GM19324 (cell line): ENCODE measurements around the gene C2.

ENCODE experiments used
- ATAC-seq: cut with Tn5 transposase; IDR thresholded peaks from one replicate; pipeline ENCODE4 v1.9.1; 2021; ENCODE audit warnings: mild to moderate bottlenecking, moderate library complexity; ENCODE audit not compliant: unreplicated experiment, low FRiP score

C2 gene

DNA sequence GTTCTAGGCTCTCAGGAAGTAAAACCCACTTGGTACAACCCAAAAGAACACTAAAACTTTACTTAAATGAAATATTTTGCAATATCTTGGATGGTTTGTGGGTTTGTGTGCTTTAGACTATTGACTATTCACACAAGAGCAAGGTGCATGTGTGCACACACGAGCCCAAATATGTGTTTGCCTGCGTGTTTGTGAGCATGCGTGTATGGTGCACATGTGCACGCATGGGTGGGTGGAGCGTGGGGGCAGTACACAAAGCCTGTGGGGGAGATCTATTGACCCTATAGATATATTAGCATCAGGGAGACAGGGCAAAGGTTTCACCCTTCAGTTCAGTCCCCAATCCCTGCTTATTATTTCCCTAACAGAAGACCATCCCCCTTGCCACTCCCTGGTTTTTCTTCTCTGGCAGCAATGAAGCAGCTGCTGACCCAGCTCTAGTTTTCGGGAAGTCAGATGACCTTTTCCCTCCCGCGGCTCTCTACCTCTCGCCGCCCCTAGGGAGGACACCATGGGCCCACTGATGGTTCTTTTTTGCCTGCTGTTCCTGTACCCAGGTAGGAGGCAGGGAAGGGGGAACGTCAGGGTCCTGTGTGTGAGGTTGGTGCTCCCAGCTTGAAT lies at the start of gene C2:
C2 (plus strand) TSS at position 476 of the 621 bp plus-strand sequence; CDS start at position 512, 36 bp downstream.
- no peak for ATAC-seq

DNA sequence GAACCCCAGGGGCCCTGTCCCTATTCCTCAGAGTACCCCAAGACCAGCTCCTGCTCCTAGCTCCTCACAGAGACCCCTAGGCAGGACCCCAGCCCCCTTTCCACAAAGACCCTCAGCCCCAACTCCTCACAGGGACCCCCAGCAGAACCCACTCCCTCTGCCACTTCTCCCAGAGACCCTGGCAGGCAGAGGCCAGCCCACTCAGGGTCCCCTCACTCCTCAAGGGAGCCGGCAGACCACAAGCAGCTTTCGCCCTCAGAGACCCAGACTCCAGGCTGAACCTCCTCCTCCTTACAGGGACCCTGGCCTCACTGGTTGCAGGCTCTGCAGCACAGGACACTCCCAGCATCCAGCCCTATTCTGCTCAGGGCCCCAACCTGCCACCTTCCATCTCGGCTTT lies 49.3 kb upstream of the C2 start:
- ATAC-seq: no peak

- no peak for ATAC-seq
Observed at GRCh38 chr6:31878726-31879125, 48.8 kb upstream of the C2 start, which contains the start of gene SLC44A4. SLC44A4 (minus strand) TSS chr6:31878997; CDS start chr6:31878980, 17 bp downstream.

- ATAC-seq: no peak
Observed at GRCh38 chr6:31879143-31879542, 48.4 kb upstream of the C2 start.

GRCh38 chr6:31879901-31880300 lies 47.6 kb upstream of the C2 start:
- ATAC-seq: no peak

DNA sequence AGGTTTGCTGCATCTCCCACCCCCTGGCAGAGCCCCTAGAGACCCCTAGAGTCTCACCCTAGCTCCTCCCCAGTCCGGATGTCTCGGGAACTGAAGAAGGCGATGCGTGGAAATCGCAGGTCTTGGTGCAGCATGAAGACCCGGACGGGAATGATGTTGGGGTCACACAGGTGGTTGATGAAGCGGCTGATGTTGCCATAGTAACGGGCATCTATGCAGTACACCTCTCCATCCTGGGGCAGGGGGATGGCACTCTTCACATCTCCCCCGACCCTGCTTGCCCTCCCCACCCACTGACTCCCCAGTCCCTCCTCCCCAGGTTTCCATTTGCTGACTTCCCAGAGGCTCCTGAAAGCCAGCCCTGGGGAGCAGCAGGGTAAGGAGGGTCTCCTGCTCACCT lies 46.9 kb upstream of the C2 start:
- no peak for ATAC-seq

DNA sequence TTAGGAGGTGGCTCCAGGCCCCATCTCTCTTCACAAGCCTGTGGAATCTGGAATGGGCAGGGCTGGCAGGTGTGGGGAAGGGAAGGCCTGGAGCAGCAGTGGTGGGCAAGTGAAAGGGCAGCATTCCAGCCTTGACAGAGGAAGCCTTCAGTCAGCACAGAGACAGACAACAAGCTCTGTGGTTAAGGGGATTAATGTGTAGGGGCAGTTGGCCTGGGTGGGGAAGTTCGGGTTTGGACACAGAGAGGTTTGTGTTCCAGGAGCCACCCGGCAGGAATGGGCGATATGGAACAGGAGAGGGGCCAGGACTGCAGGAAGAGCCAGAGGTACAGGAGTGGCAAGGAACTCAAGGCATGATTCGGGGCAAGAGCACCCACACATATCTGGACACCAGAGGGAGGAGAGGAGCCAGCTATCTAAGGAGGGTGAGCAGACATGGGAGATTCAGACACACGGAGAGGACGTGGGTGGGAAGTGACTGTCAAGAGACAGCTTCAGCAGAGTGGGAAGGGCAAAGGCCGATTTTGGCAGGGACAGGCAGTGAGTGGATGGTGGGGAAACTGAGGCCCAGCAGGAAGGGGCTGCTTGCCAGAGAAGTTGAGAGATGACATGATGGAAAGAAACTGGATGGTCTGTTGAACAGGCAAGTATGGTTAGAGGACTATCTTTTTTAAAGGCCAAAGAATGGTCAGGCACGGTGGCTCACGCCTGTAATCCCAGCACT lies 46.2 kb upstream of the C2 start:
- no peak for ATAC-seq

DNA sequence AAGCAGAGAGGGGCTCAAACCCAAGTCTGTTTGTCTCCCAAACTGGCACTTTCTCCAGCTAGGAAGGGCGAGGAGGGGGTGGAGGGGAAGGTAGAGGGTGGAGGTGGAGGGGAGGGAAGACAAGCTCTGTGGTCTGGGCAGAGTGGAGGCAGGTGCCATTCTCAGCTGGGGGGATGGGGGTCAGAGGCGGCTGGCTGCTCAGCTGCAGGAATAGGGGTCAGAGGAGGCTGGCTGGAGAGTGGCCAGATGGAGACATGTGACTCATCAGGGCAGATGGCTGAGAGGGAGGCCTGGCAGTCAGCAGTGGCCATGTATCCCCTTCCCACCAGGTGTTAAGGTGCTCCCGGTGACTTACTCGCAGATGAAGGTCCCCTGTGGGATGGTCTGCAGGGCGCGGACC lies 45.2 kb upstream of the C2 start:
- no peak for ATAC-seq

GRCh38 chr6:31883676-31884075 lies 43.8 kb upstream of the C2 start:
- no peak for ATAC-seq

GRCh38 chr6:31884528-31885035 lies 42.9 kb upstream of the C2 start:
- no peak for ATAC-seq

GRCh38 chr6:31886541-31886991 lies 41.0 kb upstream of the C2 start:
- ATAC-seq: no peak

GRCh38 chr6:31887173-31888007 lies 40.1 kb upstream of the C2 start:
- ATAC-seq: no peak

DNA sequence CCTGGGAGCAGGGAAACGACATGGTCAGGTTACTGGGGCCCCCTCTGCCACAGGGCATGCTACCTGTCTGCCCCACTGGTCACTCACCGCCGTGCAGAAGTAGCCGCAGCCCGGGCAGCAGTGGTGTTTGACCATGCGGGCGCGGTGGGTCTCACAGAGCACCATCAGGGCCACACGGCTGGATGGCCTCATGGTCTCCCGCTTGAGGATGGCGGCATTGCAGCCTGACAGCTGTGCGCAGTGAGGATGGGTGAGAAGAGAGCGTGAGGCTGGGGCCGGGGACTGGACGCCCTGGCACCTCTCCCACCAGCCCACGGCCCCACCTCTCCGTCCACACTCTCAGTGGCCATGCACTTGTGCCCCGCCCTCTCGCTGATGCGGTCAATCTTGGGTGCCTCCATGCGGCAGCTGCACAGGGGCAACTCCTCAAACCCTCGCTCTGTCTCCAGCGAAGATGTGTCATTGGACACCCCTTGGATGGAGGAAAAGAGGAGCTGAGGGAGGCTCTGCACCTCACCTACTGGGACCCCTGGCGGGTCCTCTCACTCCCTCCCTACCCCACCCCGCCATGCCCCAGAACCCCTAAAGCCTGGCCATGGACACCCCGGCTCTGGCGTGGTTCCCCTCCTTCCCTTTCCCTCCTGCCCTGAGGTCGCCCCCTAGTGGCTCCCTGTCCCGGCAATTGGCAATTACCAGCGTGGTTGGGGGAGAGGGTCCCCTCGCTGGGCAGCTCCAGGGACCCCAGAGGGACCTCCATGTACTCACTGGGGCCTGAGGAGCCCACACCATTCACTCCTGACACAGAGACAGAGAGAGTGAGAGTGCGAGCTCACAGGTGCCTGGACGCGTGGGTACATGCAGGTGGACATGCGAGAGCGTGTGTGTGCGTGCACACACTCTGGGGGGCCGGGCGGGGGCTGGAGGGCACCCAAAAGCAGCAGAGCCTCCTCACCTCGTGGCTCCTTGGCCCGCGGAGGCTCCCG lies 39.0 kb upstream of the C2 start:
- no peak for ATAC-seq

DNA sequence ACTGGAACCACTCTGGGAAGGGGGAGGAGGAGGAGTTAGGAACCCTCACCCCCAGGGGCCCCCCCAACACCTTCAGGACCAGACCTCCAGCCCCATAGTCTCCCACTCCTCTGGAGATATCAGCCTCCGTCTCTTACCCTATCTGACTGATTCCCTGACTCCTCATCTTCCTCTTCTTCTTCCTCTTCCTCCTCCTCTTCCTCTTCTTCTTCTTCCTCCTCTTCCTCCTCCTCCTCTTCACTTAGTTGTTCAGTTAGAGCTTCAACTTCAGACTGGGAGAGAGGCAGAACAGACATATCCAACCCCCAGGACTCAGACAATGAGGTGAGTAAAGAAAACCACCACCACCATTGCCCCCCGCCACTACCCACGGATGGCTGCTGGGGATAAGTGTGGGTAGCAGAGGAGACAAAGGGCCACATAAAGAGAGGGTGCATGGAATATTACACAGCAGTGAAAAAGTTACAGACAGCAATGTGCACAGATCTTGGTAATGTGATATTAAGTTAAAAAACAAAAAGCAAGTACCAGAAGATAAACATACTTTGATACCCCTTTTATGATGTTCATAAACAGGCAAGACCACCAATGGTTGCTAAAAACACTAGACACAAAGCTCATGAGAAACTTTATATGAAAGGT lies 38.1 kb upstream of the C2 start:
- ATAC-seq: no peak

DNA sequence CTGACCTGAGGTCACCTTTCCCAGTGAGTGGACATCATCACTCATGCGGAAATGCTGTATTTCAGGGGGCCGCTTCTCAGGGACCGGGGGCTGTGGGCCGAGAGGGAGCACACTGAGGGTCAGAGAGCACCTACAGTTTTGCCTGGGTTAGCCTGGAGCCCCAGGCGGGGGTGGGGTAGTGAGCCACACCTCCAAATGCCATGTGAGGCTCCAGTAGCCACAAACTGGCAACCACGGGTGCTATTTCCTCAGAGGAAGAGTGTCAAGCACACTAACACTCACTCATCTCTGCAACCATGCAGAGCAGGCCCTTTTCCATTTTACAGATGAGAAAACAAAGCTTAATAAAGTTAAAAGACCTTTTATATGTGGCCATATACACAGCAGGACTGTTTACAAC lies 34.7 kb upstream of the C2 start:
- no peak for ATAC-seq

DNA sequence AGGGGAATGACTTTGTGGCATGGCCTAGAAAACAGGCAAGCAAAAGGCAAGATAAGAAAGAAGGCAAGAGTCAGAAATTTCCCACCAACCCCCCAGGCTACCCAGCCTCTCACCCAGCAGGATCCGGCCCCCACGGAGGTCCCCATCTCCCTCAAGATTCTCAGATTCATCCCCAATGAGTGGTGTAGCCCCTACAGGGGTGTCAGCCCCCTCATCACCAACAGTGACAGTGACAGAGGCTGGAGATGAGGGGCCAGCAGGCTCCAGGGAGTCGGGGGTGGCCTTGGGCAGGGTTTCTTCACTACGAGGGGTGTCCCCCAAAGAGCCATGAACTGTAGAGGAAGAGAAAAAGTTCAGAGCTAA lies 31.0 kb upstream of the C2 start:
- no peak for ATAC-seq

- no peak for ATAC-seq
Observed at GRCh38 chr6:31896856-31897611, 30.5 kb upstream of the C2 start.

GRCh38 chr6:31897612-31898382 lies 29.7 kb upstream of the C2 start, which contains the start of gene EHMT2:
EHMT2 (minus strand) TSS chr6:31897698; CDS start chr6:31897677, 21 bp downstream.
- ATAC-seq: peak; percentile 47
